Gastrocnemius medialis (tissue), 4 donors: ENCODE measurements around the gene ENTREP1.

Experiments used
- POLR2A ChIP-seq, 2 donors: fragments of 450-650 bp; IDR thresholded peaks; one replicate each; pipeline ENCODE4 v1.6.1; 2017; ENCODE audit warnings: antibody characterized with exemption in 2 of 2, mild to moderate bottlenecking in 2 of 2, moderate library complexity in 2 of 2
- TF ChIP-seq, protein P1 (sequence below), 5 experiments: fragments of 450-650 bp in 3 of 5; fragments of 200-600 bp in 2 of 5; sonication (generic) in 2 of 5; IDR thresholded peaks in 4 of 5; conservative IDR thresholded peaks in 1 of 5; 1 replicate in 4 of 5; 2 replicates in 1 of 5; pipeline ENCODE4 v1.5.1; 2016 to 2019; ENCODE audit warnings: antibody characterized with exemption in 5 of 5, mild to moderate bottlenecking in 3 of 5, moderate library complexity in 3 of 5

GRCh38 chr9:69307446-69308205 lies 17.4 kb upstream of the ENTREP1 start:
- TF ChIP-seq, protein P1, sequence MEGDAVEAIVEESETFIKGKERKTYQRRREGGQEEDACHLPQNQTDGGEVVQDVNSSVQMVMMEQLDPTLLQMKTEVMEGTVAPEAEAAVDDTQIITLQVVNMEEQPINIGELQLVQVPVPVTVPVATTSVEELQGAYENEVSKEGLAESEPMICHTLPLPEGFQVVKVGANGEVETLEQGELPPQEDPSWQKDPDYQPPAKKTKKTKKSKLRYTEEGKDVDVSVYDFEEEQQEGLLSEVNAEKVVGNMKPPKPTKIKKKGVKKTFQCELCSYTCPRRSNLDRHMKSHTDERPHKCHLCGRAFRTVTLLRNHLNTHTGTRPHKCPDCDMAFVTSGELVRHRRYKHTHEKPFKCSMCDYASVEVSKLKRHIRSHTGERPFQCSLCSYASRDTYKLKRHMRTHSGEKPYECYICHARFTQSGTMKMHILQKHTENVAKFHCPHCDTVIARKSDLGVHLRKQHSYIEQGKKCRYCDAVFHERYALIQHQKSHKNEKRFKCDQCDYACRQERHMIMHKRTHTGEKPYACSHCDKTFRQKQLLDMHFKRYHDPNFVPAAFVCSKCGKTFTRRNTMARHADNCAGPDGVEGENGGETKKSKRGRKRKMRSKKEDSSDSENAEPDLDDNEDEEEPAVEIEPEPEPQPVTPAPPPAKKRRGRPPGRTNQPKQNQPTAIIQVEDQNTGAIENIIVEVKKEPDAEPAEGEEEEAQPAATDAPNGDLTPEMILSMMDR (IDR thresholded peaks at IDR 0.05 in 4 of 5, conservative IDR thresholded peaks at IDR 0.05 in 1 of 5) = no peak
- TF ChIP-seq POLR2A (IDR thresholded peaks at IDR 0.05) = no peak
